ENCODE measurements around the gene IMMP2L. TPM values are rescaled to one million over a fixed set of nuclear protein-coding genes. Genes with fewer than 3 reads are reported as not detected.

The IMMP2L gene
- total RNA-seq, 2 donors from 2014 or later, result 13.1 to 22.7 TPM

GRCh38 chr7:110898516-110898915, 663.8 kb downstream of the IMMP2L start:
- no peaks in the 10 kb centered on the region for H3K36me3 ChIP-seq
- no peaks in the 10 kb centered on the region for H3K4me1 ChIP-seq (ENCODE audit: control insufficient read depth in 1 of 2, low read depth in 2 of 2)
- TF ChIP-seq CTCF (IDR thresholded peaks at IDR 0.05), result no peak
- no peaks in the 10 kb centered on the region for H3K9me3 ChIP-seq
- H3K4me3 ChIP-seq, result no peak overlapping the region
- no peak for DNase-seq (ENCODE audit: low spot score)
- H3K27me3 ChIP-seq (replicated peaks; ENCODE audit: insufficient read depth), result no peaks in the 10 kb centered on the region
- H3K27ac ChIP-seq, result no peak overlapping the region
- ATAC-seq (ENCODE audit: insufficient number of reproducible peaks, low FRiP score, low read depth), result no peak

GRCh38 chr7:110897538-110897937, 664.8 kb downstream of the IMMP2L start:
- ATAC-seq (ENCODE audit: insufficient number of reproducible peaks, low FRiP score, low read depth) (no peak), DNase-seq (ENCODE audit: low spot score) (no peak)
- Histone ChIP-seq H3K9me3 (no peaks in the 10 kb centered on the region), H3K36me3 (no peaks in the 10 kb centered on the region), H3K4me1 (ENCODE audit: control insufficient read depth in 1 of 2, low read depth in 2 of 2) (no peaks in the 10 kb centered on the region), H3K27ac (no peak overlapping the region), H3K27me3 (replicated peaks; ENCODE audit: insufficient read depth) (no peaks in the 10 kb centered on the region), H3K4me3 (no peak overlapping the region)
- no peak for TF ChIP-seq CTCF (IDR thresholded peaks at IDR 0.05)

GRCh38 chr7:110894111-110894510, 668.2 kb downstream of the IMMP2L start:
- Histone ChIP-seq H3K4me1 (ENCODE audit: control insufficient read depth in 1 of 2, low read depth in 2 of 2) (no peaks in the 10 kb centered on the region), H3K36me3 (no peaks in the 10 kb centered on the region), H3K27ac (no peak overlapping the region), H3K9me3 (no peaks in the 10 kb centered on the region), H3K27me3 (replicated peaks; ENCODE audit: insufficient read depth) (no peaks in the 10 kb centered on the region), H3K4me3 (no peak overlapping the region)
- no peak for ATAC-seq (ENCODE audit: insufficient number of reproducible peaks, low FRiP score, low read depth)
- no peak for DNase-seq (ENCODE audit: low spot score)
- no peak for TF ChIP-seq CTCF (IDR thresholded peaks at IDR 0.05)

- Histone ChIP-seq H3K4me1 (ENCODE audit: control insufficient read depth in 1 of 2, low read depth in 2 of 2) (no peaks in the 10 kb centered on the region), H3K27ac (no peak overlapping the region), H3K27me3 (replicated peaks; ENCODE audit: insufficient read depth) (no peaks in the 10 kb centered on the region), H3K9me3 (no peaks in the 10 kb centered on the region), H3K4me3 (no peak overlapping the region), H3K36me3 (no peaks in the 10 kb centered on the region)
- ATAC-seq (ENCODE audit: insufficient number of reproducible peaks, low FRiP score, low read depth) (no peak), DNase-seq (ENCODE audit: low spot score) (no peak)
- TF ChIP-seq CTCF (IDR thresholded peaks at IDR 0.05), result no peak
Measured at GRCh38 chr7:110891197-110891596, 671.1 kb downstream of the IMMP2L start.

- TF ChIP-seq CTCF (IDR thresholded peaks at IDR 0.05), result no peak
- DNase-seq (ENCODE audit: low spot score) (no peak), ATAC-seq (ENCODE audit: insufficient number of reproducible peaks, low FRiP score, low read depth) (no peak)
- Histone ChIP-seq H3K9me3 (no peaks in the 10 kb centered on the region), H3K36me3 (no peaks in the 10 kb centered on the region), H3K4me1 (ENCODE audit: control insufficient read depth in 1 of 2, low read depth in 2 of 2) (no peaks in the 10 kb centered on the region), H3K27ac (no peak overlapping the region), H3K4me3 (no peak overlapping the region), H3K27me3 (replicated peaks; ENCODE audit: insufficient read depth) (no peaks in the 10 kb centered on the region)
Measured at GRCh38 chr7:110890101-110890500, 672.2 kb downstream of the IMMP2L start.

Measured in thoracic aorta (tissue), 2 donors.